Measurements from ENCODE around the gene MCF2L2. TPM values are rescaled to one million over a fixed set of nuclear protein-coding genes. Genes with fewer than 3 reads are reported as not detected.
"Not testable (repeated sequence)": the region's sequence is repeated elsewhere in the genome, so short reads cannot be mapped to it uniquely, and the experiment has no call there.

Gene MCF2L2
- total RNA-seq, 3 donors from 2014 or later (not counting 1 experiment from before 2014, with no cell fraction given), result 2.2 to 4.9 (median 2.7) TPM

DNA sequence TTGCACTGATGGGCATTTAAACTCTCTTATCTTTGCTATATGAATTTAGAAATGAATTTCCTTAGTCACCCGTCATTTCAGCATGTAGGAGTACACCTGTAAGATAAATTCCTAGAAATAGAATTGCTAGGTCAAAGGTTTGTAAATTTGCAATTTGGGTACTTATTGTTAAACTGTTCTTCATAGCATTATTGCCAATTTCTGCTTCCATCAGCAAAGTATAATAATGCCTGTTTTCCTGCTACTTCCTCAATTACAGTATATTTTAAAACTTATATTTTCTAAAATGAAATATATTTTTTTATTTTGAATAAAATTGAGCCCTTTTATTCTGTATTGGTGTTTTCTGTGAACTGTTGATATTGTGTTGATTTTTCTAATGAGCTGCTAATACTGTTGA is 16.3 kb upstream of the MCF2L2 start:
- Mint-ChIP-seq H3K36me3 (peaks cover 6% of the 10 kb centered on the region), H3K27me3 (ENCODE audit: low read depth in 2 of 2) (peaks cover 0 to 6% of the 10 kb centered on the region in 2 donors), H3K4me1 (peaks cover 25% of the 10 kb centered on the region in 2 donors), H3K27ac (no peak overlapping the region), H3K9me3 (peaks cover 2 to 9% of the 10 kb centered on the region in 2 donors), H3K4me3 (no peak overlapping the region)
- H3K36me3 ChIP-seq (ENCODE audit: control insufficient read depth, insufficient read depth, low read length), result no peaks in the 10 kb centered on the region
- peaks cover 6% of the 10 kb centered on the region for H3K4me1 ChIP-seq (ENCODE audit: control insufficient read depth, insufficient read depth, low read length)
- peaks cover 4% of the 10 kb centered on the region for H3K9me3 ChIP-seq (ENCODE audit: control insufficient read depth, insufficient read depth, low read length)
- no peaks in the 10 kb centered on the region for H3K27me3 ChIP-seq (ENCODE audit: control insufficient read depth, insufficient read depth, low read length)
- no CpG with 5 or more reads among the region's 1 CpG for WGBS (ENCODE audit: insufficient coverage)
- intact Hi-C loops (cut with micrococcal nuclease), result no loop called here
- no peak overlapping the region for H3K27ac ChIP-seq (ENCODE audit: low read length)
- no peak overlapping the region for H3K4me3 ChIP-seq (ENCODE audit: low read length)
- ATAC-seq (no peak), DNase-seq (no peak)
- TF ChIP-seq, protein P1, sequence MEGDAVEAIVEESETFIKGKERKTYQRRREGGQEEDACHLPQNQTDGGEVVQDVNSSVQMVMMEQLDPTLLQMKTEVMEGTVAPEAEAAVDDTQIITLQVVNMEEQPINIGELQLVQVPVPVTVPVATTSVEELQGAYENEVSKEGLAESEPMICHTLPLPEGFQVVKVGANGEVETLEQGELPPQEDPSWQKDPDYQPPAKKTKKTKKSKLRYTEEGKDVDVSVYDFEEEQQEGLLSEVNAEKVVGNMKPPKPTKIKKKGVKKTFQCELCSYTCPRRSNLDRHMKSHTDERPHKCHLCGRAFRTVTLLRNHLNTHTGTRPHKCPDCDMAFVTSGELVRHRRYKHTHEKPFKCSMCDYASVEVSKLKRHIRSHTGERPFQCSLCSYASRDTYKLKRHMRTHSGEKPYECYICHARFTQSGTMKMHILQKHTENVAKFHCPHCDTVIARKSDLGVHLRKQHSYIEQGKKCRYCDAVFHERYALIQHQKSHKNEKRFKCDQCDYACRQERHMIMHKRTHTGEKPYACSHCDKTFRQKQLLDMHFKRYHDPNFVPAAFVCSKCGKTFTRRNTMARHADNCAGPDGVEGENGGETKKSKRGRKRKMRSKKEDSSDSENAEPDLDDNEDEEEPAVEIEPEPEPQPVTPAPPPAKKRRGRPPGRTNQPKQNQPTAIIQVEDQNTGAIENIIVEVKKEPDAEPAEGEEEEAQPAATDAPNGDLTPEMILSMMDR (IDR thresholded peaks at IDR 0.05), result no peak

DNA sequence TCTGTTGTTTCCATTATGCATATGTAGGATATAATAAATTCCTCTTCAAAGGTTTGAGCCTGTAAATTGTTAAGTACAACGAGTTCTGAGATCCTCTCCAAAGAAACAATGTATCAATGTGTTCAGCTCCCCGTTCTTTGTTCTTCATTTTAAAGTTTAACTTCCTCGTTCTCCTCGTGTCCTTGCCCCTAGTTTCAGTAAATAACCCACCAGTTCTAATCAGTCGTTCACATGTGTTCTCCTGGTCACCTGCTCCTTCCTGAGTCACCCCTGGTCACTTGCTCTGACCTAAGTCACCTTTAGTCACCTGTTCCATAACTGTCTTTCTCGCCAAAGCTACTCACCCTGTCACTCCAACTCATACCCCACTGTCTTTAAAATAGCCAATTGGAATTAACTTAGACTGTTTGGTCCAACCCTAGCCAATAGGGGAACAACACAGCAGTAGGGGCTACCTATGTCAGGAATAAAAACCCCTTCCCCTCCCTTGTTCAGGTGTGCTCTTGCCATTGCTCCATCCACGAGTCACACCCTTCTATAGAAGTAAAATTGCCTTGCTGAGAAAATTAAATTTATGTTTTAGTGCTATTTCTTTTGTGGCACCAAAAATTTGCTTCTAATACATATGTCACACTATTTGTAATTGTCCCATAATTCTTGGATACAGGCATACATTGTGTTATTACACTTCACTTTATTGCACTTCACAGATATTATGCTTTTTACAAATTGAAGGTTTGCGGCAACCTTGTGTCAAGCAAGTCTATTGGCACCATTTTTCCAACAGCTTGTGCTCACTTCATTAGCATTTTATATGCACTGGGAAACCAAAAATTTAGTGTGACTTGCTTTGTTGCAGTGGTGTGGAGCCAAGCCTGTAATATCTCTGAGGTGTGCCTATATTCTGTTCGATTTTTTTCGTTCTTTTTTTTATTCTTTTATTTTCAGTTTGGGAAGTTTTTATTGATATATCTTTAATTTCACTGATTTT is 15.3 kb upstream of the MCF2L2 start:
- peaks cover 2 to 9% of the 10 kb centered on the region in 2 donors for H3K9me3 Mint-ChIP-seq
- TF ChIP-seq, protein P1 (IDR thresholded peaks at IDR 0.05), result no peak
- Histone ChIP-seq H3K36me3 (ENCODE audit: control insufficient read depth, insufficient read depth, low read length) (no peaks in the 10 kb centered on the region), H3K4me3 (ENCODE audit: low read length) (no peak overlapping the region), H3K9me3 (ENCODE audit: control insufficient read depth, insufficient read depth, low read length) (peaks cover 4% of the 10 kb centered on the region), H3K4me1 (ENCODE audit: control insufficient read depth, insufficient read depth, low read length) (peaks cover 6% of the 10 kb centered on the region), H3K27me3 (ENCODE audit: control insufficient read depth, insufficient read depth, low read length) (no peaks in the 10 kb centered on the region), H3K27ac (ENCODE audit: low read length) (no peak overlapping the region)
- H3K4me1 Mint-ChIP-seq, result peaks cover 17% of the 10 kb centered on the region in 2 donors
- WGBS (ENCODE audit: insufficient coverage), result 78% methylated on average over 7 of the region's 10 CpGs
- intact Hi-C loops (cut with micrococcal nuclease), result no loop called here
- ATAC-seq (no peak), DNase-seq (no peak)
- H3K4me3 Mint-ChIP-seq, result no peak overlapping the region
- peaks cover 0 to 6% of the 10 kb centered on the region in 2 donors for H3K27me3 Mint-ChIP-seq (ENCODE audit: low read depth in 2 of 2)
- H3K36me3 Mint-ChIP-seq, result peaks cover 6% of the 10 kb centered on the region
- H3K27ac Mint-ChIP-seq, result no peak overlapping the region

DNA sequence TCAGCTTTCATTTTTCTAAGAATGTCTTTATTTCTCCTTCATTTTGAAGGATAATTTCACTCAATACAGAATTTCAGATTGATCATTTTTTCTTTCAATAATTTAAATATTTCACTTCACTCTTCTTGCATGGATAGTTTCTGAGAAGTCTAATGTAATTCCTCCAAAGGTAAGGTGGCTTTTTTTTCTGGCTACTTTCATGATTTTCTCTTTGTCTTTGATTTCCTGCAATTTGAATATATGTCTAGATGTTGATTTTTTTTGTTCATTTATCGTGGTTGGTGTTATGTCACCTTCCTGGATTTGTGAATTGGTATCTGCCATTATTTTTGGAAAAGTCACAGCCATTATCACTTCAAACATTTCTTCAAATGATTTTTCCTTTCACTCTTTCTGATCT is 14.6 kb upstream of the MCF2L2 start:
- no peak overlapping the region for H3K27ac Mint-ChIP-seq
- DNase-seq, result no peak
- peaks cover 2 to 9% of the 10 kb centered on the region in 2 donors for H3K9me3 Mint-ChIP-seq
- no peak overlapping the region for H3K4me3 Mint-ChIP-seq
- ATAC-seq, result no peak
- peaks cover 10% of the 10 kb centered on the region in 2 donors for H3K4me1 Mint-ChIP-seq
- H3K4me1 ChIP-seq (ENCODE audit: control insufficient read depth, insufficient read depth, low read length), result peaks cover 4% of the 10 kb centered on the region
- H3K27me3 Mint-ChIP-seq (ENCODE audit: low read depth in 2 of 2), result peaks cover 0 to 6% of the 10 kb centered on the region in 2 donors
- intact Hi-C loops (cut with micrococcal nuclease), result no loop called here
- H3K27ac ChIP-seq (ENCODE audit: low read length), result no peak overlapping the region
- no peaks in the 10 kb centered on the region for H3K36me3 ChIP-seq (ENCODE audit: control insufficient read depth, insufficient read depth, low read length)
- no peak overlapping the region for H3K4me3 ChIP-seq (ENCODE audit: low read length)
- H3K27me3 ChIP-seq (ENCODE audit: control insufficient read depth, insufficient read depth, low read length), result no peaks in the 10 kb centered on the region
- H3K36me3 Mint-ChIP-seq, result peaks cover 6% of the 10 kb centered on the region
- peaks cover 4% of the 10 kb centered on the region for H3K9me3 ChIP-seq (ENCODE audit: control insufficient read depth, insufficient read depth, low read length)
- no CpG with 5 or more reads among the region's 1 CpG for WGBS (ENCODE audit: insufficient coverage)
- TF ChIP-seq, protein P1 (IDR thresholded peaks at IDR 0.05), result no peak

DNA sequence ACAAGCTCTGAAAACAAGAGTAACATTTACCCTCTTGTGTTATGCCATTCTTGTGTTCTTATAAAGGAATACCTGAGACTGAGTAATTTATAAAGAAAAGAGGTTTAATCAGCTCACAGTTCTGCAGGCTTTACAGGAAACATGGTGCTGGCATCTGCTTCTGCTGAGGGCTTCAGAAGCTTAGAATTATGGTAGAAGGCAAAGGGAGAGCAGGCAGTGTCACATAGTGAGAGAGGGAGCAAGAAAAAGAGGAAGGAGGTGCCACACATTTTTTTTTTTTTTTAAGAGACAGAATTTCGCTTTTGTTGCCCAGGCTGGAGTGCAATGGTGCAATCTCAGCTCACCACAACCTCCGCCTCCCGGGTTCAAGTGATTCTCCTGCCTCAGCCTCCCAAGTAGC is 12.1 kb upstream of the MCF2L2 start:
- H3K4me3 Mint-ChIP-seq; intact Hi-C loops (cut with micrococcal nuclease); H3K36me3 ChIP-seq (ENCODE audit: control insufficient read depth, insufficient read depth, low read length); H3K27me3 Mint-ChIP-seq (ENCODE audit: low read depth in 2 of 2); H3K4me1 Mint-ChIP-seq; H3K4me3 ChIP-seq (ENCODE audit: low read length); H3K9me3 ChIP-seq (ENCODE audit: control insufficient read depth, insufficient read depth, low read length); DNase-seq; ATAC-seq; H3K27me3 ChIP-seq (ENCODE audit: control insufficient read depth, insufficient read depth, low read length); H3K27ac Mint-ChIP-seq; H3K9me3 Mint-ChIP-seq; H3K27ac ChIP-seq (ENCODE audit: low read length); H3K36me3 Mint-ChIP-seq; H3K4me1 ChIP-seq (ENCODE audit: control insufficient read depth, insufficient read depth, low read length): not testable (repeated sequence)
- no CpG with 5 or more reads among the region's 3 CpGs for WGBS (ENCODE audit: insufficient coverage)

Data from natural killer cell (primary cell).